Measurements from ENCODE around the gene POC1A. TPM values are rescaled to one million over a fixed set of nuclear protein-coding genes. Genes with fewer than 3 reads are reported as not detected.
A peak's percentile ranks its signal among the peaks of the same experiment; 100 is the strongest.

POC1A gene
- total and polyA plus RNA-seq, 10 of the 15 experiments (the other 5 are each of a cell fraction or from before 2014, with no cell fraction given), result 8.5 to 49.8 (median 23.5) TPM

DNA sequence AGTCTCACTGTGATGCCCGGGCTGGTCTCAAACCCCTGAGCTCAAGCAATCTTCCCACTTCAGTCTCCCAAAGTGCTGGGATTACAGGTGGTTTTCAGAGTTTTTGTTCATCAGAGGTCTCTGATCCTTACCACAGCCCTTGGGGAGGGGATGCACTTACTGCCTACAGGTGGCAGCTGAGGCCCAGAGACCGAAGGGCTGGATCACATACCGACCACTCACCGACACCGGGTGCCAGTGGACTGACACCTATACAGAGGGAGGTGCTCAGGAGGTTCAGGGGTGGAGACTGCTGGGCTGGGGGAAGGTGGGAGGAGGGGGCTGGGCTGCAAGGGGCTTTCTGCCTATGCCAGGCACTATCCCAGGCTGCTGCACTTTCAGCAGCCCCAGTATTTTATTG lies 117.4 kb downstream of the POC1A start (continued):
- TF ChIP-seq CBX3 (IDR thresholded peaks at IDR 0.05; ENCODE audit: borderline replicate concordance, low read depth), result no peak
- TF ChIP-seq, protein P1, sequence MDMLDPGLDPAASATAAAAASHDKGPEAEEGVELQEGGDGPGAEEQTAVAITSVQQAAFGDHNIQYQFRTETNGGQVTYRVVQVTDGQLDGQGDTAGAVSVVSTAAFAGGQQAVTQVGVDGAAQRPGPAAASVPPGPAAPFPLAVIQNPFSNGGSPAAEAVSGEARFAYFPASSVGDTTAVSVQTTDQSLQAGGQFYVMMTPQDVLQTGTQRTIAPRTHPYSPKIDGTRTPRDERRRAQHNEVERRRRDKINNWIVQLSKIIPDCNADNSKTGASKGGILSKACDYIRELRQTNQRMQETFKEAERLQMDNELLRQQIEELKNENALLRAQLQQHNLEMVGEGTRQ (IDR thresholded peaks at IDR 0.05; ENCODE audit: borderline replicate concordance, low read depth, low read length), result no peak
- no peak for TF ChIP-seq EZH2 (IDR thresholded peaks at IDR 0.05; ENCODE audit: borderline replicate concordance, control insufficient read depth, low read depth, low read length)
- no peak for TF ChIP-seq RAD51 (IDR thresholded peaks at IDR 0.05)

DNA sequence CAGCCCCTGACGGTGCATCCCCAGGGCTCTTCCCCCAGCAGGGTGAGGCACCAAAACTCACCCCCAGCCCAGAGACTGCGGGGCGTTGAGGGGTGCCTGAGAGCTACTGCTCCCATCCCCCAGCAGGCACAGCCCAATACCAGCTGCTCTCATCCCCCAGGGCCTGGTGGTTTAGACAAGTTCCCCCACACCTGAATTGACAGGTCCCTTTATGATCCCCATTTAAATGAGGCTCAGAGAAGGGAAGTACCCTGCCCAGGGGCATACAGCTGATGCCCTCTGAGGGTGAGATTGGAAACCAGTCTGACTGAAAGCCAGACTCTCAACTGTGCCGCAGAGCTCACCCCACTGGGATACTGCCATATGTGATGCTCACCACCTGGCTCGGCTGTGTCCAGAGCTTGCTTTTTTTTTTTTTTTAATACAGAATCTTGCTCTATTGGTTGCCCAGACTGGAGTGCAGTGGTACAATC lies 118.0 kb downstream of the POC1A start:
- FAIRE-seq, result no peak
- no peak overlapping the region for H2AFZ ChIP-seq (ENCODE audit: control insufficient read depth, low read depth, low read length)
- intact Hi-C loops (cut with micrococcal nuclease; ENCODE audit: unreplicated experiment), result no loop called here
- SMC1A ChIA-PET (ENCODE audit: uncharacterized antibody, unreplicated experiment), result interaction anchor here (0.7 to 3.8 kb wide), 13 partner anchors 9 to 82 kb away, joined by 3 to 37 read pairs (median 6); partner anchors contain the start of gene RPL29
- POLR2A ChIA-PET, result interaction anchor here (0.6 to 2.7 kb wide), 12 partner anchors 11 to 69 kb away, joined by 3 to 17 read pairs (median 4); partner anchors contain the start of genes DUSP7 and PCBP4
- DNase-seq (ENCODE audit: low read depth, low spot score), result peak; percentile 76
- H3K4me1 ChIP-seq (ENCODE audit: control insufficient read depth, insufficient read depth, low read length), result peaks cover 7% of the 10 kb centered on the region; the same call in 1 of the 2 replicates
- H3K9ac ChIP-seq (ENCODE audit: control insufficient read depth, insufficient read depth, low read length), result no peak overlapping the region
- WGBS (ENCODE audit: insufficient coverage, insufficient replicate concordance, low lambda C conversion rate, missing lambda C conversion rate), result 0% methylated on average over 5 of the region's 5 CpGs
- no peak overlapping the region for H3K27ac ChIP-seq (ENCODE audit: control insufficient read depth, insufficient read depth)
- H3K4me3 ChIP-seq, result no peak overlapping the region
- no peaks in the 10 kb centered on the region for H4K20me1 ChIP-seq (ENCODE audit: control insufficient read depth, insufficient read depth)
- no peaks in the 10 kb centered on the region for H3K27me3 ChIP-seq (replicated peaks in 1 of 2; ENCODE audit: control insufficient read depth in 2 of 2, insufficient read depth in 2 of 2, low read length in 1 of 2)
- no peaks in the 10 kb centered on the region for H3K79me2 ChIP-seq (ENCODE audit: control insufficient read depth, insufficient read depth, low read length)
- no peaks in the 10 kb centered on the region for H3K36me3 ChIP-seq (ENCODE audit: control insufficient read depth in 2 of 2, insufficient read depth in 2 of 2, low read length in 1 of 2)
- RAD21 ChIA-PET (ENCODE audit: unreplicated experiment), result interaction anchor here (0.8 to 4.5 kb wide), 16 partner anchors 11 to 1718 kb away, joined by 3 to 48 read pairs (median 4); partner anchors contain the start of genes POC1A and RPL29
- BruUV-seq (replicated peaks), result no TSS peak
- ATAC-seq, result peak; percentile 91
- in situ Hi-C loops (cut with MboI), result no loop called here
- no peaks in the 10 kb centered on the region; the same call in 2 of the 3 replicates for H3K9me3 ChIP-seq (replicated peaks; ENCODE audit: control insufficient read depth, insufficient read depth, low read length)
- H3K4me2 ChIP-seq (ENCODE audit: control insufficient read depth, insufficient read depth), result no peak overlapping the region
- CTCF ChIA-PET, result interaction anchor here (0.5 to 4.6 kb wide), 15 partner anchors 11 to 241 kb away, joined by 3 to 44 read pairs (median 5); partner anchors contain the start of gene DUSP7
- no peak for TF ChIP-seq FOXK2 (IDR thresholded peaks at IDR 0.05)
- no peak for TF ChIP-seq ZNF207 (IDR thresholded peaks at IDR 0.05; ENCODE audit: borderline replicate concordance)
- no peak for TF ChIP-seq IRF4 (IDR thresholded peaks at IDR 0.05; ENCODE audit: low read depth, low read length)
- TF ChIP-seq, protein P2, sequence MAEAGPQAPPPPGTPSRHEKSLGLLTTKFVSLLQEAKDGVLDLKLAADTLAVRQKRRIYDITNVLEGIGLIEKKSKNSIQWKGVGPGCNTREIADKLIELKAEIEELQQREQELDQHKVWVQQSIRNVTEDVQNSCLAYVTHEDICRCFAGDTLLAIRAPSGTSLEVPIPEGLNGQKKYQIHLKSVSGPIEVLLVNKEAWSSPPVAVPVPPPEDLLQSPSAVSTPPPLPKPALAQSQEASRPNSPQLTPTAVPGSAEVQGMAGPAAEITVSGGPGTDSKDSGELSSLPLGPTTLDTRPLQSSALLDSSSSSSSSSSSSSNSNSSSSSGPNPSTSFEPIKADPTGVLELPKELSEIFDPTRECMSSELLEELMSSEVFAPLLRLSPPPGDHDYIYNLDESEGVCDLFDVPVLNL (IDR thresholded peaks at IDR 0.05; ENCODE audit: low read depth, low read length), result no peak
- TF ChIP-seq NFYB (IDR thresholded peaks at IDR 0.05; ENCODE audit: insufficient read depth, low read depth, low read length), result no peak
- TF ChIP-seq, protein P3, sequence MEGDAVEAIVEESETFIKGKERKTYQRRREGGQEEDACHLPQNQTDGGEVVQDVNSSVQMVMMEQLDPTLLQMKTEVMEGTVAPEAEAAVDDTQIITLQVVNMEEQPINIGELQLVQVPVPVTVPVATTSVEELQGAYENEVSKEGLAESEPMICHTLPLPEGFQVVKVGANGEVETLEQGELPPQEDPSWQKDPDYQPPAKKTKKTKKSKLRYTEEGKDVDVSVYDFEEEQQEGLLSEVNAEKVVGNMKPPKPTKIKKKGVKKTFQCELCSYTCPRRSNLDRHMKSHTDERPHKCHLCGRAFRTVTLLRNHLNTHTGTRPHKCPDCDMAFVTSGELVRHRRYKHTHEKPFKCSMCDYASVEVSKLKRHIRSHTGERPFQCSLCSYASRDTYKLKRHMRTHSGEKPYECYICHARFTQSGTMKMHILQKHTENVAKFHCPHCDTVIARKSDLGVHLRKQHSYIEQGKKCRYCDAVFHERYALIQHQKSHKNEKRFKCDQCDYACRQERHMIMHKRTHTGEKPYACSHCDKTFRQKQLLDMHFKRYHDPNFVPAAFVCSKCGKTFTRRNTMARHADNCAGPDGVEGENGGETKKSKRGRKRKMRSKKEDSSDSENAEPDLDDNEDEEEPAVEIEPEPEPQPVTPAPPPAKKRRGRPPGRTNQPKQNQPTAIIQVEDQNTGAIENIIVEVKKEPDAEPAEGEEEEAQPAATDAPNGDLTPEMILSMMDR (IDR thresholded peaks at IDR 0.05 in 2 of 3, conservative IDR thresholded peaks at IDR 0.05 in 1 of 3; ENCODE audit: control insufficient read depth in 2 of 3, extremely low read depth in 1 of 3, insufficient read depth in 1 of 3, low read depth in 3 of 3, low read length in 3 of 3), result no peak
- peak; percentile 12 to 52; a peak in 2 of 4 replicates for TF ChIP-seq IKZF2 (IDR thresholded peaks at IDR 0.05)
- TF ChIP-seq CREB1 (IDR thresholded peaks at IDR 0.05; ENCODE audit: low read depth), result no peak
- TF ChIP-seq, protein P4, sequence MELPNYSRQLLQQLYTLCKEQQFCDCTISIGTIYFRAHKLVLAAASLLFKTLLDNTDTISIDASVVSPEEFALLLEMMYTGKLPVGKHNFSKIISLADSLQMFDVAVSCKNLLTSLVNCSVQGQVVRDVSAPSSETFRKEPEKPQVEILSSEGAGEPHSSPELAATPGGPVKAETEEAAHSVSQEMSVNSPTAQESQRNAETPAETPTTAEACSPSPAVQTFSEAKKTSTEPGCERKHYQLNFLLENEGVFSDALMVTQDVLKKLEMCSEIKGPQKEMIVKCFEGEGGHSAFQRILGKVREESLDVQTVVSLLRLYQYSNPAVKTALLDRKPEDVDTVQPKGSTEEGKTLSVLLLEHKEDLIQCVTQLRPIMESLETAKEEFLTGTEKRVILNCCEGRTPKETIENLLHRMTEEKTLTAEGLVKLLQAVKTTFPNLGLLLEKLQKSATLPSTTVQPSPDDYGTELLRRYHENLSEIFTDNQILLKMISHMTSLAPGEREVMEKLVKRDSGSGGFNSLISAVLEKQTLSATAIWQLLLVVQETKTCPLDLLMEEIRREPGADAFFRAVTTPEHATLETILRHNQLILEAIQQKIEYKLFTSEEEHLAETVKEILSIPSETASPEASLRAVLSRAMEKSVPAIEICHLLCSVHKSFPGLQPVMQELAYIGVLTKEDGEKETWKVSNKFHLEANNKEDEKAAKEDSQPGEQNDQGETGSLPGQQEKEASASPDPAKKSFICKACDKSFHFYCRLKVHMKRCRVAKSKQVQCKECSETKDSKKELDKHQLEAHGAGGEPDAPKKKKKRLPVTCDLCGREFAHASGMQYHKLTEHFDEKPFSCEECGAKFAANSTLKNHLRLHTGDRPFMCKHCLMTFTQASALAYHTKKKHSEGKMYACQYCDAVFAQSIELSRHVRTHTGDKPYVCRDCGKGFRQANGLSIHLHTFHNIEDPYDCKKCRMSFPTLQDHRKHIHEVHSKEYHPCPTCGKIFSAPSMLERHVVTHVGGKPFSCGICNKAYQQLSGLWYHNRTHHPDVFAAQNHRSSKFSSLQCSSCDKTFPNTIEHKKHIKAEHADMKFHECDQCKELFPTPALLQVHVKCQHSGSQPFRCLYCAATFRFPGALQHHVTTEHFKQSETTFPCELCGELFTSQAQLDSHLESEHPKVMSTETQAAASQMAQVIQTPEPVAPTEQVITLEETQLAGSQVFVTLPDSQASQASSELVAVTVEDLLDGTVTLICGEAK (IDR thresholded peaks at IDR 0.05; ENCODE audit: borderline replicate concordance), result no peak
- no peak for TF ChIP-seq EED (IDR thresholded peaks at IDR 0.05; ENCODE audit: low read depth)

Measured in GM12878 (cell line).